NK-92 treated with Interleukin-12 subunit alpha and Interleukin-12 subunit beta, amount 100 ng/mL, for 24 hours (cell line): ENCODE results near the gene AMER3.

Experiments used
- DNase-seq: peaks from one replicate; lab custom pipeline; 2025; lab: John Stamatoyannopoulos, UW

Gene AMER3

DNA sequence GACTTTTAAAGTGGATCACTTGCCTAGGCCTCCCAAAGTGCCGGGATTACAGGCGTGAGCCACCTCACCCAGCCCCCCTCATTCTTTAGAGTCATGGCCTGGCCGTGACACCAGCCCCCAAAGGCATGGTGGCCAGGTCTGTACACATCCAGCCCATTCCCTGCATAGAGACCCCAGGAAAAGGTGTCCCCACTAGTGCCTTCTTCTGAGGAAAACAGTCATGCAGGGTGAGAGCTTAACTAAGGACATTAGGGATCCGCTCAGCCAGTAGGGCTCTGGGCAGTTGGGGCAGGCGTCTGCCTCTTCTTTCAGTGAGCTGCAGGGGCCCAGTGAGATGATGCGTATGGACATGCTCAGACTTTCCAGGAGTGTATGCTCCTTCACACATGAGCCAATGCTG is 5.7 kb upstream of the AMER3 start:
- no peak for DNase-seq

DNA sequence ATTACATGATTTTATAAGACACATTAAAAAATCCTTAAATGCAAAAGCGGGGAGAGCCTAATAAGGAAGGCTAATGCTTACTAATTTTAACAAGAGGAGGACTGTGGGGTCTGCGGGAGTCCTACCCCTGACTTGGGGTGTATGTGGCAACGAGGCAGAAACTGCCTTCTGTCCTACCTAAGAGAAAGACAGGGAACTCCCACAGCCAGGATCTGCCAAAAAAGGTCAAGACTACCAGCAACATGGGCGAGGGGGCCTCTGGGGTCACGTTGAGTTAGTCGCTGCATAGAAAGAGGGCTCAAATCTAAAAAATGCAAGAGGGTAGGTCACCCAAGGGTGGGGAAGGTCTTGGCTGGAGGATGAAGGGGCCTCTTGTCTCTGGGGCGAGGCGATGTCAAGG is 529 bp upstream of the AMER3 start:
- no peak for DNase-seq

DNA sequence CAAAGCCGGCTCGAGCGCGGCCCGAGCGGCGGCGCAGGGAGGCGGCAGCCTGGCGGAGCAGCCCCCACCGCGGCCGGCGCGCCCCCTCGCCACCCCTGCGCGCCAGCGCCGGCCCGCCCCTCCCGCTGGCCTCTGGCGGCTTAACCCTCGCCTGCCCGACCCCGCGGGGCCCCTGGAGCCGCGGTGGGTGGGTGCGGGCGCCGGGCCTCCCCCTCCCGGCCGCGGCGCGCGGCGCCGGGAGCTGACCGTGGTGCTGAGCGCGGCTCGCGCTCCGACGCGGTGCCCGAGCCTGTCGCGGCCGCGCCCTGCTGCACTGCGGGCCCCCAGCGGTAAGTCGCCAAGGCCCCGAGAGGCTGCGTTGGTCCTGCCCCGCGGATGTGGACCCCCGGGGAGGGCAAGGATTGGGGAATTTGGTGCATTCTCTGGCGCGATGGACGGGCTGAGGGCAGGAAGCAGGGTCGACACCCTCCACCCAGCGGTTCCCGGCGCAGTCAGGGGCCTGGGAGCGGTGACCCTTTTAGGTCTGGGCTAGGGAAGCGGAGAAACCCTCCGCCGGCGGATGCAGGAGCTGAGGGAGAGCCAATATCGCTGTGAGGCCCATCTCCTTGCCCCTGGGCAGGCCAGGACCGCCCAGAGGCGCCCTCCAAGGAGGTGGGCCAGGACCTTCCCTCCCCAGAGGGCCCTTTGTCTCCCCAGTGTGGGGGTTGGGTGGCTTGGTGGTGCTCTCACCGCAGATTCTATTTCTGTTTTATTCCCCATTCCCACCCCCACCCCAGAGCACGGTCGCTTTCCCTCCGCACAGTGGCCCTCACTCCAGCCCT is 923 bp downstream of the AMER3 start:
- DNase-seq = no peak

DNA sequence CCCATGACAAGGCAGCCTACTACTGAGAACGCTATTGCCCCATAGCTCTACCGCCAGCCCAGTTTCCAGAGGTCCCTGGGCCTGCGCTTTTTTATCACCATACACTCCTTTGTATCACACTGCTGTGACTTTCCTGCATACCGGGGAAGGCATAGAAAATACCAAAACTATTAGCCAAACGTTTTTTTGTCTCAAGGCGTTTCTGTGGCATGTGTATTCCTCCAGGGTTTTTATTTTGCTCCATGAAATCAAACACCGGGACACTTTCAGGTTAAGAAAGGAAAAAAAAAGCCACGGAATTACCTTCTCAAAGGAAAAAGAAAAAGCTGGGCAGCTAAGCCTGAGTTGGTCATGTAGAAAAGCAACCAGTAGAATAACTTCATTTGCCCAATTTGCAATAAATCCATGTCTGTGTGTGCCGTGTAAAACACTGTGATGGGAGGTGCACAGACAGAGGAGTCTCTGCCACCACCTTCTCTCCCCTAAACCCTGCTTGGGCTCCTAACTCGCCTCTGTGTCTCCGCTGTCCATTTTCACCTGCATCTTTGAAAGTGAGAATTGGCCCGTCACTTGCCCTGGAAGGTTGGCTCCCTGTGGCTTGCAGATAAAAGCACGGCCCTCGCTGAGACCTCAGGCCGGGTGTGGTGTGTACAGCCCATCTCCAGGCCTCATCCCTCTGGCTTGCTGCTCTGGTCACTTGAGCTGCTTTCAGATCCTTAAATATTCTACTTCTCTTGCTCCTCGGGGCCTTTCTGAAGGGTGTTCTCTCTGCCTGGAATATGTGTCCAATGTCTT is 1.7 kb downstream of the AMER3 start:
- DNase-seq = no peak

DNA sequence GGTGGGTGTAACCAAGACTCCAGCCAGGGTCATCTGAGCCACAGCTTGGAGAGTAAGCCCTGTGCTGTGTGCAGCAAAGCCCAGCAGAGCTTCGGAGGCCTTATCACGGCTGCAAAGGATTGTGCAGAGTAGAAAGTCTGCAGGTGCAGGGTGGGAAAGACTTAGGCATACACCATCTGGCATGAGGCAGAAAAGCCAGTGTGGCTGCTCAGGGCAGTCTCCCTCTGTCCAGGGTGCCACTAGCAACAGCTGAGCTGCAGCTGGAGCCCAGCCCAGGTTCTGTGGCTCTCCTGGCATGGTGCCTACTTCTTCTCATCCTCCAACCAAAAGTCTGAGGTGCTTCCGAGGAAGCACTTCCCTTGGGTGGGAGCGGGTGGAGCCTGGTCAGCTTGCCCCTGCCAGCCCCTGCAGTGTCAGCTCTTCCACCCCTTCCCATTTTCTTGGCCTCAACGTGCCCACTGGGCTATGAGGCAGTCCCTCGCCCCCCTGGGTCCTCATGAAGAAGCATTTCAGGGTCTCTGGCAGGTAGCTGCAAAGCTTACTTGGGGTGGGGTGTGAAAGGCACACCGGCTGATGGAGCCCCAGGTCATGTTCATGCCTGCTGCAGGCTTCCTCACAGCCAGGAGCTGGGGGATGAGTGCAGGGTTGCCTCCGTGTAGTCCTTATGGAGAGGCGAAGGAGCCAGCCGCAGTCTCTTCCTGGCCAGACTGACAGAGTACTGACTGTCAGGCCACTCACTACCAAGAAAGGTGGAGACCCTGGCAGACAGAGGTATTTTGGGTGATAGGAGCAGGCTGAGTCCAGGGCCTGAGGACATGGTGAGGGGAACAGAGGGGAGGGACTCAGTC is 4.8 kb downstream of the AMER3 start:
- no peak for DNase-seq

DNA sequence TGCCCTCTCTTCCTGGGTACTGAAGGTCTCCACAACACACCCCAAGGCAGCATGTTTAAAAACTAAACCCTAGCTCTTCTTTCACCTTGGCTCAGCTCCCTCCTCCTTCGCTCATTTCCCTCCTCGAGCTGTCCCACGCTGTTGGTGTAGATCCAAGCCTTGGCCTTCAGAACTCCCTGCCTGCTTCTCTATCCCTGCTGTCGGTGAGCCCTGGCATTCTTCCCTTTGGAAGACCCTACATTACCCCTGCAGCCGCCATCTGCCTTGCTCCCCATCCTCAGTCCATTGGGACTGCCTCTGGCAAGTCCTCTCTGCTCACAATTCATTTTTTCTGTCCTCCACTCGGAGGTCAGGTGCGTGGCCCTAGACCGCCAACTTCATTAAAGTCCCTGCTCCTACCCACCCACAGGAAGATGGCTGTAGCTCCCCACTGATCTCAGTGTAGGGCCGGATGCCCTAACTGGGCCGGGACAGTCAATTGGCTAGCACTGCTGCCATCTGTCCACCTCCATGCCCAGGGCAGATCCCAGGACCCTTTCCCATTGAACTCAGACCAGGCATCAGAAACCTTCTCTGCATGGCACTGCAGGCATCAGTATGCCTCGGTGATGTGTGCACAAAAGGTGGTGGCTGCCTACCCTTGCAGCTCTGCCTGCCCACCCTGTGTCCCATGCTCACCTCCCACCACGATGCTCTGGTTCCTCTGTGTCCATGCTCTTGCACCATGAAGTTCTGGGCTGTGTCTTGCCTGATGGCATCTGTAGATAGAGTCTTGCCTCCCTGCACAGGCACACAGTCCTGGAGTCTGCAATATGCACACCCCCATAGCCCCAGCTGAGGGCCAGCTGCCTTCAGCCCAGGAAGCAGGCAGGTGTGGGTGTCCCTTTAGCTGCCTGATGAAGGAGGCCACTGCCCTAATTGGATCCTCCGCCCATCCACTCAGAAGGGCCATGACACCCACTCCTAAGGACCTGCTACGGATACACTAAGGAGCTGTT is 5.7 kb downstream of the AMER3 start:
- DNase-seq = no peak

DNA sequence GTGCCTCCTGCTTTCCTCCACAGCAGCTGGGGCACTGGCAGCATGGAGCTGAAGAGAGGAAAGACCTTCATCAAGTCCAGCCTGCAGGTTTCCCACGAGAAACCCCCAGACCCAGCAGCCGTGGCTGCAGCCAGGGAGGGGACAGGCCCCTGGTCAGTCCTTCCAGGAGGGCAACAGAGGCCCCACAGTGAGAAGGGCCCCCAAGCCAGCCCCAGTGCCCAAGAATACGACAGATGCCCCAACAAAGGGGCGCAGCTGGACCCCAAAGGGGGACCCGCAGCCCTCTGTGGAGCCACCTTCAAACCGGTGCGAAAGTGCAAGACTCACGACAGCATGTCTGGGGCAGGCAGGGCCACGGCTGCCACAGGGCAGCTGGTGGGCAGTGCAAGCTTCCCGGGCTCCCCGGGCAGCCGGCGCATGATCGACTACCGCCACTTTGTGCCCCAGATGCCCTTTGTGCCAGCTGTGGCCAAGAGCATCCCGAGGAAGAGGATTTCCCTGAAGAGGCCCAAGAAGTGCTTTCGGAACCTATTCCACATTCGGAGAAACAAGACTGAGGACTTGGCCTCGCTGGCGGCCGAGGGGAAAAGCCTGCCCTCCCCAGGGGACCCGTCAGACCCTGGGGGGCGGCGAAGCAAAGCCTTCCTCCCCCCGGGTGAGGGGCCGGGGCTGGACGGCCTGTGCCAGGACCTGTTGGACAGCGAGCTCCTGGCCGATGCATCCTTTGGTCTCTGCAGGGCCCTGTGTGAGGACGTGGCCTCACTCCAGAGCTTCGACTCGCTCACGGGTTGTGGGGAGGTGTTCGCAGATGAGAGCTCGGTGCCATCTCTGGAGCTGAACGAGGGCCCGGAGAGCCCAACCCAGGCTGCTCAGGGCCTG is 6.9 kb downstream of the AMER3 start:
- no peak for DNase-seq

DNA sequence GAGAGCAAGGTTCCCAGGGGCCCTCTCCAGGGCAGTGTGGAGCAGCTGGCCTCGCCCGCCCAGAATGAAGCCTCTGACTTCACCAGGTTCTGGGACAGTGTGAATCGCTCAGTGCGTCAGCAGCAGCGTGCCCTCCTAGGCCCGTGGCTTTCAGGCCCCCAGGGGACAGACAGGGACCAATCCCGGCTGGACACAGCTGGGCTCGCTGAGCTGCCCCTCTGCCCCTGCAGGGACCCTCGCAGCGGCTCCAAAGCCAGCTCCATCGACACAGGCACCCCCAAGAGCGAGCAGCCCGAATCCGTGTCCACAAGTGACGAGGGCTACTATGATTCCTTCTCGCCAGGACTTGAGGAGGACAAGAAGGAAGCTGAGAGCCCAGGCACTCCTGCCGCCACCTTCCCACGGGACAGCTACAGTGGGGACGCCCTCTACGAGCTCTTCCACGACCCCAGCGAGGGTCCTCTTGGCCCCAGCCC is 7.6 kb downstream of the AMER3 start:
- no peak for DNase-seq

DNA sequence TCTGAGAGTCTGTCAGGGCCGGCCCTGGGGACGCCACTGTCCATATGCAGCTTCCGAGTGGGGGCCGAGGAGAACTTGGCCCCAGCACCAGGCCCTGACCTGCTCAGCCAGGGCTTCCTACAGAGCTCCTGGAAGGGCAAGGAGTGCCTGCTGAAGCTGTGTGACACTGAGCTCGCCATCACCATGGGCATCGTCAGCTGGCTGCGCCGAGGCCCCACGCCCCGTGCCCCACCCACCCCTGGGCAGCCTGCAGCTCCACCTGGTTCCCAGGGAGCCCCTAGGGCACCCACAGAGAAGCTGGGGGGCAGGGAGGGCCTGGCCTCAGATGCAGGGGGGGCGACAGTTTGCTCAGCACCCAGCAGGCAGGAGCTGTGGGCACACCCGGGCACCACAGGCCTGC is 8.1 kb downstream of the AMER3 start:
- DNase-seq = no peak

DNA sequence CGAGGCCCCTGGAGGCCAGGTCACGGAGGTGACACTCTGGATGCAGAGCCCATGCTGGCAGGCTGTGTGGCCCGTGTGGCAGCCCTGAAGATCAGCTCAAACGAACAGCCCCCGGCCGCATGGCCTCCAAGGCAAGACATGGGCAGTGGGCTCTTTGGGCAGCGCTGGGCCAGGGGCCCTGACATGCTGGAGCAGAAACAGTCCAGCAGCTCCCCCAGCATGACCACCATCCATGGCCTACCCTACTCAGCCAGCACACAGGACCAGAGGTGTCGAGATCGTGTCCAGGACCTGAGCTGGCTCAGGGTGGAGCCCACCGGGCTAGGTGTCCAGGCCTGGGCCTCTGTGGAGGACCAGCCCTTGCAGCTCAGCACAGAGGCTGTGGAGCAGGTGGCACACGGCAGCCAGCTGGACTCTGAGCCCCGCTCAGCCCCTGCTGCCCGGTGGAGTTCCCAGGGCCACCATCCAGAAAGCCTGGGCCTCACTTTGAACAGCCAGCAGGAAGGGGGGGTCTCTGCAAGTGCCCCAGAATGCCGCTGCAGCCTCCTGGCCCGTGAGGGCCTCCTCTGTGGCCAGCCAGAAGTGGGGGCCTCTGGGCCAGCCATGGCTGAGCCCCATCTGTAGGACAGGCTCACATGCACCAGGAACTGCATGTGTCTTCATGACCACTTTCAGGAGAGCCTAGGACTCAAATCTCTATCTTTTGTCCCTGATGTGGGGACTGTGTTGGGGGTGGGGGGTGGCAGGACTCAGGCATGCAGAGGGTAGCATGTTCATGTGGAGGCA is 8.9 kb downstream of the AMER3 start:
- no peak for DNase-seq

DNA sequence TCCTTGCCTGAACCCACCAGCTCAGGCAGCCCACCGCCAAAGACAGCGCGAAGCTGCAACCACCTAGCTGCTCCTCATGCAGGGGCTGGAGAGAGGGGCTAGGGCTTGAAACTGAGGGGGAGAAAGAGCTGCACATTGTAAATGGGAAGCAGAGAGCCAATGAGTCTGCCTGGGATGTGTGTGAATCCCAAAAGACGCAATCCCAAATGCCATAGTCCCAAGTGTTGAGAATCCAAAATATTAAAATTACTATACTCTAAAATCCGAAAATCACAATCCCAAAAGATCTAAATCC is 9.4 kb downstream of the AMER3 start:
- no peak for DNase-seq

DNA sequence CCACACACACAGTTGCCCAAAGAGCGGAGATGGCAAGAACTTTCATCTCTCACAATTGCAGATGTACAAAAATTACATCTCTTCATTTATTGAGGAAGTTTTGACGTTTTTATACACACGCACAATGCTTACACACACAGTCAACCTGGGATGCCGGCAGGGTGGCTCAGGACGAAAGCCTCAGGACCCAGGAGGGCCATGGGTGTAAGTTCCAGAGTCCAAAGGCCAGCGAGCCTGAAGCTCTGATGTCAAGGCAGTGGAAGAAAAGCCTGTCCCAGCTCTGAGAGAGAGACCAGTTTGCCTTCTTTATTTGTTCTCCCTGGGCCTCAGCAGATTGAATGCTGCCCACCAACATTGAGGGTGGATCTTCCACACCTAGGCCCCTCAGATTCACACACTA is 10.1 kb downstream of the AMER3 start:
- no peak for DNase-seq

DNA sequence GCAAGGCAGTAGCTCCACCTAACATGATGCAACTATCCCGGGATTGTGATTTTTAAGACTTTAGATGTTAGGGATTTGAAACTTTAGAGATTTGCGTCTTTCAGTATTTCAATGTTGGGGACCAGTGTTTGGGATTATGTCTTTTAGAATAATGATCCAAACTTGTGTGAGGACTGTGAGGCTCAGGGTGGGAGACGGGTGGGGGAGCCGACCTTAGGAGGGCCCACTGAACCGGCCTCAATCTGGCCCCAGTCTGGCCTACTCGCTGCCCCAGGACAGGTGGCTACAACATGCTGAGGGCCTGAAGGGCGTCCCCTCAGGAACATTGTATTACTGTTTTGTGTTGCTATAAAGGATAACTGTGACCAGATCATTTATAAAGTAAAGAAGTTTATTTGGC is 10.7 kb downstream of the AMER3 start:
- no peak for DNase-seq

DNA sequence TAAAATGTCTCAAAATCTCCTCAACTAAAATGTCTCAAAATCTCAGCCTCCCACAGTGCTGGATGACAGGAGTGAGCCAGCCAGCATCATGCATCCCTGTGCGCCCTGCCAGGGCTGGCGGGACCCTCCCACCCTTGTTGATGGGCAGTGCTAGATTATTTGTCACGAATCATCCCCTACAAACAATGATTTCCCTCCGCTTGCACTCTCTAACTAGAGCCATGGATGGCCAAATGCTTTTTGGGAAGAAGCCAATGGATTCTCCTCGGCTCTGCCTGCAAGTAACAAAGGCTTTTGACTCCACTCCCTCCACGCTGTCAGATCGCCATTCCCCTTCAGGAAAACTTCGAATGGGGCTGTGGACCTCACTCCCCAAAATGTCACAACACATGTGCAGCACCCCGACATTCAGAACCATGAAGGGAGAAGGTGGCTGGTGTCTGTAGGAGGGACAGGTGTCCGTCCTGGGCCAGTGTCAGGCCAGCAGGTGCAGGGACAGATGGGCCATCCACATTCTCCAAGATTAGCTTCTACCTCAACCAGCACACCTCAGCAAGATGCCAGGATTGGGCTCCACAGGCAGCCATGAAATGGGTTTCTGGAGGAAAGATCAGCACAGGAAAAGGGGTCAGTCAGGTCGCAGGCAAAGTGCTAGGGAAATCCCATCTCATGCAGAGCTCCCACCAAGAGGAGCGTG is 11.5 kb downstream of the AMER3 start:
- DNase-seq = no peak

DNA sequence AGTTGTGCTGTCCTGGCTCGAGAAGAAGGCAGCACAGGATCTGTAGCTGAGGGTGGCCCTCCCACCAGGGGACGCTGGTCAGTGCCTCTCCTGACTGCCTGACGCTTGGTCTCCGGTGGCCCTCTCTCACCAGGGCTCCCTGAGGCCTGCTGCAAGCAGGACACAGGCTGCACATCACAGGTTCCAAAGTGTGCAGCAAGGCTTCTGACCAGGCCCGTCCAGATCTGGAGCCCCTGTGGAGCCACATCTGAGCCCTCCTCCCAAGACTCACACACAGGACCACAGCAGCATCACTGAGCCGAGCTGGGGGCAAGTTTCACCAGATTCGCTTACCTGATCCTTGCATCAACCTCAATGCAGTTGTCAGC is 12.1 kb downstream of the AMER3 start:
- no peak for DNase-seq

DNA sequence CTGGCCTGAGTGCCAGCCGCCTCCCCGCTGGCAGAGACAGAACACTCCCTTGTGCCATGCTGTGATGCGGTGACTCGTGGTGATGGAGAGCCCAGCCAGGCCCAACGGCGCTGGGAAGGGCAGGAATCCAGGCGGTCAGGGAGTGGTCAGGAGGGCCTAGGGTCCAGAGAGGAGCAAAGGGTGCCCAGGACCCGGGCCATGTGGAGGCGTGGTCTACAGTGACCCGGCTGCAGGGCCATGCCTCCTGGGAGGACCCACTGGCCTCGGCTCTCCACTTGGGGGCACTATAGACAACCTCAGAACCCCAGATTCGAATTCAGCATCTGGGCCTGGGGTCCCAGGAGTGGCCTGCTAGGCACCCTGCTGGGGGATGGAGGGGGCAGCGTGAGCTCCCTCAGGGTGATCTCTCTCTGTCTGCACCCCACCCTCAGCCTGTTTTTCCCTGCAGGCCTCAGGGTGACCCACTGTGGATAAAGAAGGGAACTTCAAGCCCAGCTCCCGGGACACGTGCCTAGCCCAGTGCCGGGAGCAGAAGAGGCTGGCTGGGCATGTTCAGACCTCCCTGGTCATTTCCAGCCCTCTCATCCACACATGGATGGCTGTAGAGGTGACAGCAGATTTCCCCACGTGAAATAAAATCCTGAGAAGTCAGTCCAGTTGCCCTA is 13.0 kb downstream of the AMER3 start:
- DNase-seq = no peak

DNA sequence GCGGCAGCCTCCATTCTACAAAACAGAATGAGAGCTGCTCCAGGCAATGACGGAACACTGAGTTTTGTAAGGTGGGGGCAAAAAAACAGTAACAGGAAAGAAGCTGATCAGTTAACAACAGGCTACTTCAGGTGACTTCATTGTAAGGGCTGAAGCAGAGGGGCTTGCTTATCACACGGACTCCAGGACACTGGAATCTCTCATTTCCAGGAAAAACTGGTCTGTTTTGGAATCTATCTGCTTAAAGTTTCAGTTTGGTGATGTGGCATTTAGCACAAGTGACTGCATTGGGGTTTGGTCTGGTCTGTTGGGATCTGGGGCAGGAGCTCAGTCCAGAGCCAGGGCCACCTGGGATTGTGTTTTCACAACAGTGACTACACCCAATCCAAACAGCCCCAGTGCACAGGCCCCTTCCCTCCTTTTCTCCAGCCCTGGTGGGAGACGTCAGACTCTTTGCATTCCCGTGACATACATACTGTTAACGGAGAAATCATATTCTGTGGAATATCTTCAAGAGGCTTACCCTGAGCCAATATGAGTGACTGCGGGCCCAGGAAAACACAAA is 14.1 kb downstream of the AMER3 start:
- DNase-seq = no peak

DNA sequence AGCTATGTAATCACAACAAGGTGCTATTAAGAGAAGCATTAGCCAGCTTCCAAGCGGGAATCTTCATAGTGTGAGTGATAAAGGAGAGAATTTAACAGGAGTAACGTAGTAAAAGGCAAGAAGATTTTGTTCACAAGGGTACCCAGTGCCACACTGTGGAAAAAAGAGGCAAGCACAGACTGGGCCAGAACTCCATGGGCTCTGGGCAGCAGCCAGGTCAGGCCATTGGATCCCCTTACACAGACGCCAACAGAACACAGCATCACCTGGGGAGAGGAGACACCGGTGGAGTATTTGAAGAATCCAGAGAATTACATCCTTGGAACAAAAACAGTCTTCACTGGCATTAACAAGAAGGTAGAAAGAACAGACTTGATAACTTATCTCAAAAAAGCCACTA is 21.2 kb downstream of the AMER3 start:
- DNase-seq = no peak
